C4-2B (cell line): ENCODE results near the gene APRT.
A peak's percentile ranks its signal among the peaks of the same experiment; 100 is the strongest.

Experiments used
- H3K27ac ChIP-seq: fragments of 450-650 bp; 2 replicates; pipeline ENCODE4 v1.5.1; 2017
- CTCF ChIP-seq: fragments of 450-650 bp; conservative IDR thresholded peaks from 2 replicates; pipeline ENCODE4 v1.5.1; 2017; ENCODE audit warnings: mild to moderate bottlenecking
- ZFX ChIP-seq: fragments of 450-650 bp; IDR thresholded peaks from 2 replicates; pipeline ENCODE4 v1.6.1; 2017

Gene APRT

GRCh38 chr16:88855736-88856121, 44.0 kb upstream of the APRT start:
- no peak for TF ChIP-seq CTCF
- TF ChIP-seq ZFX, result no peak

GRCh38 chr16:88855176-88855575, 43.4 kb upstream of the APRT start:
- no peak overlapping the region for H3K27ac ChIP-seq
- TF ChIP-seq CTCF (no peak), ZFX (no peak)

More at GRCh38 chr16:88855736-88856121, 44.0 kb upstream of the APRT start:
- peak overlapping the region; percentile 86; the same call in 1 of the 2 replicates for H3K27ac ChIP-seq

GRCh38 chr16:88854306-88855111, 42.8 kb upstream of the APRT start:
- no peak overlapping the region for H3K27ac ChIP-seq

GRCh38 chr16:88853325-88853941, 41.7 kb upstream of the APRT start:
- no peak for TF ChIP-seq ZFX
- TF ChIP-seq CTCF, result no peak
- no peak overlapping the region for H3K27ac ChIP-seq

More at GRCh38 chr16:88854306-88855111, 42.8 kb upstream of the APRT start:
- TF ChIP-seq CTCF (no peak), ZFX (no peak)

GRCh38 chr16:88851616-88852015, 39.9 kb upstream of the APRT start:
- no peak overlapping the region for H3K27ac ChIP-seq
- no peak for TF ChIP-seq CTCF
- no peak for TF ChIP-seq ZFX

- H3K27ac ChIP-seq, result no peak overlapping the region
- no peak for TF ChIP-seq ZFX
- TF ChIP-seq CTCF, result no peak
These were observed 38.9 kb upstream of the APRT start for GRCh38 chr16:88850531-88851199.

- H3K27ac ChIP-seq, result no peak overlapping the region
- TF ChIP-seq CTCF, result no peak
- TF ChIP-seq ZFX, result no peak
These were observed 36.8 kb upstream of the APRT start for GRCh38 chr16:88848557-88848956.
